ENCODE data around the gene ALPK1. TPM values are rescaled to one million over a fixed set of nuclear protein-coding genes. Genes with fewer than 3 reads are reported as not detected.
A peak's percentile ranks its signal among the peaks of the same experiment; 100 is the strongest.

ALPK1 gene
- polyA plus RNA-seq, 1 donor from 2014 or later, result 0.10 TPM

DNA sequence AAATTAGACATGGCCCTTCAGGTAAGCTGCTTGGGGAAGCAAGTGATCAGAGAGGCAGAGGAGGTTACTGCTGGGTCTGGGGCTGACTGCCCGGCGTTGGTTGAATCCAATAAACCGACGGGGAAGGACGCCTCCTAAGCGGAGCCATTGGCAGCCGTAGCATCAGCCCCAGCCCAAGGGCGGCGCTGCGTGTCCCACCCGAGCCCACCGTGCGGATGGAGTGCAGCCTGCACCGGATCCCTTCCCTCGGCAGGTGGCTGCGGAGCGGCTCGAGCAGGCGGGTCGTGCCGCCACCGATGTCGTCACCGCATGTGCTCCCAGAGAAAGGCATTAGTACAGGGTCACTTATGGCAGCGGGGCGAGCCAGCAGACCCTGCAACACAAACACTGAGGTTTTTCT lies 82.1 kb downstream of the ALPK1 start:
- no peaks in the 10 kb centered on the region for H3K79me2 ChIP-seq (replicated peaks; ENCODE audit: insufficient read depth, low read length)
- TF ChIP-seq EP300 (conservative IDR thresholded peaks at IDR 0.05; ENCODE audit: poor library complexity, severe bottlenecking) (no peak), TAF1 (IDR thresholded peaks at IDR 0.05; ENCODE audit: low read depth) (no peak), SMC3 (conservative IDR thresholded peaks at IDR 0.05; ENCODE audit: poor library complexity) (no peak), EZH2 (IDR thresholded peaks at IDR 0.05; ENCODE audit: borderline replicate concordance, insufficient read depth, low read length, poor library complexity, severe bottlenecking) (no peak), MXI1 (conservative IDR thresholded peaks at IDR 0.05; ENCODE audit: poor library complexity, severe bottlenecking) (no peak)
- TF ChIP-seq, protein P1, sequence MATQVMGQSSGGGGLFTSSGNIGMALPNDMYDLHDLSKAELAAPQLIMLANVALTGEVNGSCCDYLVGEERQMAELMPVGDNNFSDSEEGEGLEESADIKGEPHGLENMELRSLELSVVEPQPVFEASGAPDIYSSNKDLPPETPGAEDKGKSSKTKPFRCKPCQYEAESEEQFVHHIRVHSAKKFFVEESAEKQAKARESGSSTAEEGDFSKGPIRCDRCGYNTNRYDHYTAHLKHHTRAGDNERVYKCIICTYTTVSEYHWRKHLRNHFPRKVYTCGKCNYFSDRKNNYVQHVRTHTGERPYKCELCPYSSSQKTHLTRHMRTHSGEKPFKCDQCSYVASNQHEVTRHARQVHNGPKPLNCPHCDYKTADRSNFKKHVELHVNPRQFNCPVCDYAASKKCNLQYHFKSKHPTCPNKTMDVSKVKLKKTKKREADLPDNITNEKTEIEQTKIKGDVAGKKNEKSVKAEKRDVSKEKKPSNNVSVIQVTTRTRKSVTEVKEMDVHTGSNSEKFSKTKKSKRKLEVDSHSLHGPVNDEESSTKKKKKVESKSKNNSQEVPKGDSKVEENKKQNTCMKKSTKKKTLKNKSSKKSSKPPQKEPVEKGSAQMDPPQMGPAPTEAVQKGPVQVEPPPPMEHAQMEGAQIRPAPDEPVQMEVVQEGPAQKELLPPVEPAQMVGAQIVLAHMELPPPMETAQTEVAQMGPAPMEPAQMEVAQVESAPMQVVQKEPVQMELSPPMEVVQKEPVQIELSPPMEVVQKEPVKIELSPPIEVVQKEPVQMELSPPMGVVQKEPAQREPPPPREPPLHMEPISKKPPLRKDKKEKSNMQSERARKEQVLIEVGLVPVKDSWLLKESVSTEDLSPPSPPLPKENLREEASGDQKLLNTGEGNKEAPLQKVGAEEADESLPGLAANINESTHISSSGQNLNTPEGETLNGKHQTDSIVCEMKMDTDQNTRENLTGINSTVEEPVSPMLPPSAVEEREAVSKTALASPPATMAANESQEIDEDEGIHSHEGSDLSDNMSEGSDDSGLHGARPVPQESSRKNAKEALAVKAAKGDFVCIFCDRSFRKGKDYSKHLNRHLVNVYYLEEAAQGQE (IDR thresholded peaks at IDR 0.05; ENCODE audit: borderline replicate concordance), result no peak
- TF ChIP-seq, protein P2, sequence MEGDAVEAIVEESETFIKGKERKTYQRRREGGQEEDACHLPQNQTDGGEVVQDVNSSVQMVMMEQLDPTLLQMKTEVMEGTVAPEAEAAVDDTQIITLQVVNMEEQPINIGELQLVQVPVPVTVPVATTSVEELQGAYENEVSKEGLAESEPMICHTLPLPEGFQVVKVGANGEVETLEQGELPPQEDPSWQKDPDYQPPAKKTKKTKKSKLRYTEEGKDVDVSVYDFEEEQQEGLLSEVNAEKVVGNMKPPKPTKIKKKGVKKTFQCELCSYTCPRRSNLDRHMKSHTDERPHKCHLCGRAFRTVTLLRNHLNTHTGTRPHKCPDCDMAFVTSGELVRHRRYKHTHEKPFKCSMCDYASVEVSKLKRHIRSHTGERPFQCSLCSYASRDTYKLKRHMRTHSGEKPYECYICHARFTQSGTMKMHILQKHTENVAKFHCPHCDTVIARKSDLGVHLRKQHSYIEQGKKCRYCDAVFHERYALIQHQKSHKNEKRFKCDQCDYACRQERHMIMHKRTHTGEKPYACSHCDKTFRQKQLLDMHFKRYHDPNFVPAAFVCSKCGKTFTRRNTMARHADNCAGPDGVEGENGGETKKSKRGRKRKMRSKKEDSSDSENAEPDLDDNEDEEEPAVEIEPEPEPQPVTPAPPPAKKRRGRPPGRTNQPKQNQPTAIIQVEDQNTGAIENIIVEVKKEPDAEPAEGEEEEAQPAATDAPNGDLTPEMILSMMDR (IDR thresholded peaks at IDR 0.05; ENCODE audit: poor library complexity, severe bottlenecking), result peak; percentile 54
- no peaks in the 10 kb centered on the region for H3K9me2 ChIP-seq (ENCODE audit: insufficient read depth, low read length)
- no peaks in the 10 kb centered on the region for H3K36me3 ChIP-seq (ENCODE audit: insufficient read depth, low read length)
- no peak overlapping the region for H3K9ac ChIP-seq (ENCODE audit: low read length)
- no peaks in the 10 kb centered on the region for H4K20me1 ChIP-seq (ENCODE audit: insufficient read depth)
- H3K4me2 ChIP-seq (ENCODE audit: low read length), result no peak overlapping the region
- H3K27ac ChIP-seq (ENCODE audit: low read length), result no peak overlapping the region
- peak overlapping the region; percentile 52 for H3K4me3 ChIP-seq (ENCODE audit: low read length)
- no peaks in the 10 kb centered on the region for H3K9me3 ChIP-seq (ENCODE audit: low read length)
- H3K27me3 ChIP-seq (ENCODE audit: insufficient read depth, low read depth, low read length), result no peaks in the 10 kb centered on the region
- H2AFZ ChIP-seq (ENCODE audit: low read depth, low read length), result no peak overlapping the region
- no peaks in the 10 kb centered on the region for H3F3A ChIP-seq (ENCODE audit: insufficient read depth, low read length, poor library complexity, severe bottlenecking)

- Histone ChIP-seq H3K27ac (ENCODE audit: low read length) (no peak overlapping the region), H3K36me3 (ENCODE audit: insufficient read depth, low read length) (no peaks in the 10 kb centered on the region), H3K4me3 (ENCODE audit: low read length) (no peak overlapping the region), H4K20me1 (ENCODE audit: insufficient read depth) (no peaks in the 10 kb centered on the region), H2AFZ (ENCODE audit: low read depth, low read length) (no peak overlapping the region), H3K79me2 (replicated peaks; ENCODE audit: insufficient read depth, low read length) (no peaks in the 10 kb centered on the region), H3K9me3 (ENCODE audit: low read length) (no peaks in the 10 kb centered on the region), H3K9me2 (ENCODE audit: insufficient read depth, low read length) (no peaks in the 10 kb centered on the region), H3F3A (ENCODE audit: insufficient read depth, low read length, poor library complexity, severe bottlenecking) (no peaks in the 10 kb centered on the region), H3K9ac (ENCODE audit: low read length) (no peak overlapping the region), H3K27me3 (ENCODE audit: insufficient read depth, low read depth, low read length) (no peaks in the 10 kb centered on the region), H3K4me2 (ENCODE audit: low read length) (no peak overlapping the region)
- TF ChIP-seq MXI1 (conservative IDR thresholded peaks at IDR 0.05; ENCODE audit: poor library complexity, severe bottlenecking) (no peak), SMC3 (conservative IDR thresholded peaks at IDR 0.05; ENCODE audit: poor library complexity) (no peak), POLR2AphosphoS5 (IDR thresholded peaks at IDR 0.05) (no peak), TAF1 (IDR thresholded peaks at IDR 0.05; ENCODE audit: low read depth) (no peak), EZH2 (IDR thresholded peaks at IDR 0.05; ENCODE audit: borderline replicate concordance, insufficient read depth, low read length, poor library complexity, severe bottlenecking) (no peak), RAD21 (conservative IDR thresholded peaks at IDR 0.05) (no peak), EP300 (conservative IDR thresholded peaks at IDR 0.05; ENCODE audit: poor library complexity, severe bottlenecking) (no peak)
- TF ChIP-seq, protein P1 (IDR thresholded peaks at IDR 0.05; ENCODE audit: borderline replicate concordance), result no peak
- TF ChIP-seq, protein P2 (IDR thresholded peaks at IDR 0.05; ENCODE audit: poor library complexity, severe bottlenecking), result no peak
Measured at GRCh38 chr4:112381996-112382692, 85.0 kb downstream of the ALPK1 start.

Measured in neural cell (in vitro differentiated cells).